BLaER1 treated with 17β-estradiol and CSF1 and Interleukin-3, amounts not matched to agents 10 nM and 100 nM (cell line): ENCODE results near the gene NOXRED1.

Experiments
- H3K27ac ChIP-seq, 11 experiments: shearing (Covaris generic); formaldehyde crosslinking; 2 replicates each; pipeline ENCODE4 v1.8.1; 2022
- H3K27me3 ChIP-seq, 11 experiments: shearing (Covaris generic); formaldehyde crosslinking; 2 replicates each; pipeline ENCODE4 v1.8.1; 2022
- H3K36me3 ChIP-seq, 11 experiments: shearing (Covaris generic); formaldehyde crosslinking; 2 replicates each; pipeline ENCODE4 v1.8.1; 2022
- H3K4me1 ChIP-seq, 10 experiments: shearing (Covaris generic); formaldehyde crosslinking; 2 replicates each; pipeline ENCODE4 v1.8.1; 2022
- H3K4me2 ChIP-seq, 11 experiments: shearing (Covaris generic); formaldehyde crosslinking; 2 replicates each; pipeline ENCODE4 v1.8.1; 2022
- H3K4me3 ChIP-seq, 10 experiments: shearing (Covaris generic); formaldehyde crosslinking; 2 replicates each; pipeline ENCODE4 v1.8.1; 2022
- H3K9ac ChIP-seq, 11 experiments: shearing (Covaris generic); formaldehyde crosslinking; 2 replicates each; pipeline ENCODE4 v1.8.1; 2022
- H3K9me3 ChIP-seq, 11 experiments: shearing (Covaris generic); formaldehyde crosslinking; replicated peaks in 1 of 11; 2 replicates each; pipeline ENCODE4 v1.8.1; 2022
- H4K20me1 ChIP-seq, 11 experiments: shearing (Covaris generic); formaldehyde crosslinking; 2 replicates each; pipeline ENCODE4 v1.8.1; 2022
- Cebpa-rat ChIP-seq, 11 experiments: shearing (Covaris generic); IDR thresholded peaks; 2 replicates each; pipeline ENCODE4 v1.8.1; 2022

Gene NOXRED1

GRCh38 chr14:77364146-77364545 is 59.2 kb downstream of the NOXRED1 start:
- H3K36me3 ChIP-seq: peaks cover 0 to 13% (median 0%) of the 10 kb centered on the region in 11 experiments; a peak in 5 of 22 replicates
- H3K27ac ChIP-seq: no peak overlapping the region
- no peak overlapping the region for H3K4me2 ChIP-seq
- peaks cover under 1 to 4% (median 2%) of the 10 kb centered on the region in 10 experiments; a peak in 19 of 20 replicates for H3K4me1 ChIP-seq
- peaks cover 0 to 8% (median 0%) of the 10 kb centered on the region in 11 experiments; a peak in 2 of 22 replicates for H4K20me1 ChIP-seq
- H3K9ac ChIP-seq: no peak overlapping the region
- no peaks in the 10 kb centered on the region for H3K27me3 ChIP-seq
- H3K4me3 ChIP-seq: no peak overlapping the region
- no peak for TF ChIP-seq Cebpa-rat (IDR thresholded peaks at IDR 0.05)
- H3K9me3 ChIP-seq: peaks cover 0 to 10% (median 4%) of the 10 kb centered on the region in 11 experiments; a peak in 6 of 22 replicates

- Histone ChIP-seq H3K9ac (no peak overlapping the region), H4K20me1 (peaks cover 0 to 8% (median 0%) of the 10 kb centered on the region in 11 experiments; a peak in 2 of 22 replicates), H3K4me3 (no peak overlapping the region), H3K27me3 (no peaks in the 10 kb centered on the region), H3K4me2 (no peak overlapping the region), H3K4me1 (no peaks in the 10 kb centered on the region), H3K36me3 (peaks cover 0 to 11% (median 0%) of the 10 kb centered on the region in 11 experiments; a peak in 4 of 22 replicates), H3K9me3 (peaks cover 0 to 10% (median 4%) of the 10 kb centered on the region in 11 experiments; a peak in 6 of 22 replicates), H3K27ac (no peak overlapping the region)
- TF ChIP-seq Cebpa-rat (IDR thresholded peaks at IDR 0.05): no peak
These were observed 63.7 kb downstream of the NOXRED1 start for GRCh38 chr14:77359626-77360025.

- no peak for TF ChIP-seq Cebpa-rat (IDR thresholded peaks at IDR 0.05)
- H3K27me3 ChIP-seq: no peaks in the 10 kb centered on the region
These were observed 66.4 kb downstream of the NOXRED1 start for GRCh38 chr14:77356899-77357298.

GRCh38 chr14:77355811-77356210 is 67.5 kb downstream of the NOXRED1 start:
- H3K27me3 ChIP-seq: no peaks in the 10 kb centered on the region
- H3K4me2 ChIP-seq: no peak overlapping the region
- TF ChIP-seq Cebpa-rat (IDR thresholded peaks at IDR 0.05): no peak
- H3K4me3 ChIP-seq: no peak overlapping the region
- no peaks in the 10 kb centered on the region for H3K9me3 ChIP-seq
- H3K4me1 ChIP-seq: no peaks in the 10 kb centered on the region
- peaks cover 0 to 10% (median 2%) of the 10 kb centered on the region in 11 experiments; a peak in 10 of 22 replicates for H3K36me3 ChIP-seq
- no peak overlapping the region for H3K27ac ChIP-seq
- no peak overlapping the region for H3K9ac ChIP-seq
- no peaks in the 10 kb centered on the region for H4K20me1 ChIP-seq

More at GRCh38 chr14:77356899-77357298, 66.4 kb downstream of the NOXRED1 start:
- no peak overlapping the region for H3K4me2 ChIP-seq
- no peaks in the 10 kb centered on the region for H3K4me1 ChIP-seq
- no peaks in the 10 kb centered on the region for H4K20me1 ChIP-seq
- H3K9ac ChIP-seq: no peak overlapping the region
- H3K36me3 ChIP-seq: peaks cover 0 to 10% (median 0%) of the 10 kb centered on the region in 11 experiments; a peak in 4 of 22 replicates
- no peak overlapping the region for H3K27ac ChIP-seq
- no peak overlapping the region for H3K4me3 ChIP-seq
- peaks cover 0 to 8% (median 3%) of the 10 kb centered on the region in 11 experiments; a peak in 4 of 22 replicates for H3K9me3 ChIP-seq

- Histone ChIP-seq H3K9ac (no peak overlapping the region), H3K4me1 (peaks cover 0 to 14% (median 2%) of the 10 kb centered on the region in 10 experiments; a peak in 5 of 20 replicates), H3K27ac (no peak overlapping the region), H4K20me1 (no peaks in the 10 kb centered on the region), H3K4me3 (no peak overlapping the region), H3K4me2 (no peak overlapping the region), H3K36me3 (peaks cover 6 to 32% (median 16%) of the 10 kb centered on the region in 11 experiments; a peak in 13 of 22 replicates), H3K27me3 (no peaks in the 10 kb centered on the region), H3K9me3 (no peaks in the 10 kb centered on the region)
- no peak for TF ChIP-seq Cebpa-rat (IDR thresholded peaks at IDR 0.05)
These were observed 69.7 kb downstream of the NOXRED1 start for GRCh38 chr14:77353469-77354141.

- Histone ChIP-seq H3K27ac (peak overlapping the region in 9 of 11 experiments; percentile 54 to 82 (median 68); a peak in 18 of 22 replicates), H3K9me3 (no peaks in the 10 kb centered on the region), H4K20me1 (no peaks in the 10 kb centered on the region), H3K27me3 (no peaks in the 10 kb centered on the region), H3K4me1 (peaks cover 0 to 32% (median 15%) of the 10 kb centered on the region in 10 experiments; a peak in 15 of 20 replicates), H3K9ac (peak overlapping the region in 5 of 11 experiments; percentile 4 to 62 (median 28); a peak in 4 of 22 replicates), H3K36me3 (peaks cover 13 to 51% (median 34%) of the 10 kb centered on the region in 11 experiments; a peak in 20 of 22 replicates), H3K4me2 (peak overlapping the region in 9 of 11 experiments; percentile 1 to 76 (median 52); a peak in 12 of 22 replicates), H3K4me3 (no peak overlapping the region)
- no peak for TF ChIP-seq Cebpa-rat (IDR thresholded peaks at IDR 0.05)
These were observed 75.6 kb downstream of the NOXRED1 start for GRCh38 chr14:77347751-77348150.

- TF ChIP-seq Cebpa-rat (IDR thresholded peaks at IDR 0.05): no peak
- Histone ChIP-seq H4K20me1 (no peaks in the 10 kb centered on the region), H3K4me1 (peaks cover 0 to 32% (median 15%) of the 10 kb centered on the region in 10 experiments; a peak in 15 of 20 replicates), H3K4me2 (no peak overlapping the region), H3K9me3 (no peaks in the 10 kb centered on the region), H3K27ac (peak overlapping the region in 2 of 11 experiments; percentile 72 to 82; a peak in 3 of 22 replicates), H3K4me3 (no peak overlapping the region), H3K27me3 (no peaks in the 10 kb centered on the region), H3K36me3 (peaks cover 25 to 64% (median 46%) of the 10 kb centered on the region in 11 experiments), H3K9ac (no peak overlapping the region)
These were observed 76.8 kb downstream of the NOXRED1 start for GRCh38 chr14:77346495-77346894.

- H3K9me3 ChIP-seq: no peaks in the 10 kb centered on the region
- no peak overlapping the region for H3K4me3 ChIP-seq
- no peaks in the 10 kb centered on the region for H4K20me1 ChIP-seq
- H3K36me3 ChIP-seq: peaks cover 31 to 67% (median 53%) of the 10 kb centered on the region in 11 experiments
- no peak overlapping the region for H3K9ac ChIP-seq
- no peaks in the 10 kb centered on the region for H3K27me3 ChIP-seq
- TF ChIP-seq Cebpa-rat (IDR thresholded peaks at IDR 0.05): no peak
- H3K4me2 ChIP-seq: no peak overlapping the region
- H3K4me1 ChIP-seq: peaks cover 0 to 26% (median 14%) of the 10 kb centered on the region in 10 experiments; a peak in 15 of 20 replicates
- no peak overlapping the region for H3K27ac ChIP-seq
These were observed 78.8 kb downstream of the NOXRED1 start for GRCh38 chr14:77344377-77344996.
